Loucy (cell line): ENCODE results near the gene NTN1.
A peak's percentile ranks its signal among the peaks of the same experiment; 100 is the strongest.

Experiments used
- H2AFZ ChIP-seq: fragments of 200-600 bp; sonication (generic); 2 replicates; pipeline ENCODE4 v1.6.0; 2016; ENCODE audit warnings: antibody characterized with exemption, mild to moderate bottlenecking, low read length, moderate library complexity
- H3F3A ChIP-seq: fragments of 200-600 bp; 2 replicates; pipeline ENCODE4 v1.6.0; 2016; ENCODE audit warnings: antibody characterized with exemption, low read depth, mild to moderate bottlenecking
- H3K27me3 ChIP-seq: fragments of 200-600 bp; sonication (generic); 2 replicates; pipeline ENCODE4 v1.6.1; 2014; ENCODE audit warnings: low read length, mild to moderate bottlenecking; ENCODE audit not compliant: insufficient read depth, poor library complexity, severe bottlenecking
- H3K36me3 ChIP-seq: fragments of 200-600 bp; sonication (generic); 2 replicates; pipeline ENCODE4 v1.6.1; 2016; ENCODE audit warnings: low read length; ENCODE audit not compliant: insufficient read depth
- H3K4me1 ChIP-seq: fragments of 200-600 bp; sonication (generic); 2 replicates; pipeline ENCODE4 v1.5.1; 2014; ENCODE audit warnings: low read length, mild to moderate bottlenecking; ENCODE audit not compliant: insufficient read depth, poor library complexity, severe bottlenecking
- H3K4me2 ChIP-seq: fragments of 200-600 bp; sonication (generic); 2 replicates; pipeline ENCODE4 v1.6.0; 2014; ENCODE audit warnings: antibody characterized with exemption, low read length, low read depth, mild to moderate bottlenecking; ENCODE audit not compliant: poor library complexity, severe bottlenecking
- H3K4me3 ChIP-seq: fragments of 200-600 bp; sonication (generic); 2 replicates; pipeline ENCODE4 v1.5.1; 2014; ENCODE audit warnings: low read length, mild to moderate bottlenecking, mixed read lengths; ENCODE audit not compliant: poor library complexity, severe bottlenecking
- H3K79me2 ChIP-seq: fragments of 200-600 bp; sonication (generic); 2 replicates; pipeline ENCODE4 v1.6.1; 2014; ENCODE audit warnings: low read length; ENCODE audit not compliant: insufficient read depth
- H3K9ac ChIP-seq: fragments of 200-600 bp; sonication (generic); 2 replicates; pipeline ENCODE4 v1.6.0; 2014; ENCODE audit warnings: mild to moderate bottlenecking, low read depth, low read length, moderate library complexity; ENCODE audit not compliant: poor library complexity, severe bottlenecking
- H3K9me2 ChIP-seq: fragments of 200-600 bp; sonication (generic); replicated peaks from 2 replicates; pipeline ENCODE4 v1.6.1; 2016; ENCODE audit warnings: low read depth, low read length, mixed read lengths
- H3K9me3 ChIP-seq: fragments of 200-600 bp; sonication (generic); 2 replicates; pipeline ENCODE4 v1.6.1; 2014; ENCODE audit warnings: mild to moderate bottlenecking, antibody characterized with exemption, low read length, low read depth; ENCODE audit not compliant: insufficient read depth
- H4K20me1 ChIP-seq: fragments of 200-600 bp; sonication (generic); 2 replicates; pipeline ENCODE4 v1.6.0; 2014; ENCODE audit warnings: antibody characterized with exemption, low read length, mild to moderate bottlenecking; ENCODE audit not compliant: insufficient read depth, poor library complexity, severe bottlenecking
- CTCF ChIP-seq: fragments of 200-600 bp; sonication (generic); conservative IDR thresholded peaks from 2 replicates; pipeline ENCODE4 v1.5.1; 2014; ENCODE audit warnings: mild to moderate bottlenecking, antibody characterized with exemption, low read length
- EZH2phosphoT487 ChIP-seq: fragments of 200-600 bp; IDR thresholded peaks from 2 replicates; pipeline ENCODE4 v1.6.1; 2018; ENCODE audit warnings: antibody characterized with exemption, mild to moderate bottlenecking, moderate library complexity, borderline replicate concordance

The NTN1 gene

DNA sequence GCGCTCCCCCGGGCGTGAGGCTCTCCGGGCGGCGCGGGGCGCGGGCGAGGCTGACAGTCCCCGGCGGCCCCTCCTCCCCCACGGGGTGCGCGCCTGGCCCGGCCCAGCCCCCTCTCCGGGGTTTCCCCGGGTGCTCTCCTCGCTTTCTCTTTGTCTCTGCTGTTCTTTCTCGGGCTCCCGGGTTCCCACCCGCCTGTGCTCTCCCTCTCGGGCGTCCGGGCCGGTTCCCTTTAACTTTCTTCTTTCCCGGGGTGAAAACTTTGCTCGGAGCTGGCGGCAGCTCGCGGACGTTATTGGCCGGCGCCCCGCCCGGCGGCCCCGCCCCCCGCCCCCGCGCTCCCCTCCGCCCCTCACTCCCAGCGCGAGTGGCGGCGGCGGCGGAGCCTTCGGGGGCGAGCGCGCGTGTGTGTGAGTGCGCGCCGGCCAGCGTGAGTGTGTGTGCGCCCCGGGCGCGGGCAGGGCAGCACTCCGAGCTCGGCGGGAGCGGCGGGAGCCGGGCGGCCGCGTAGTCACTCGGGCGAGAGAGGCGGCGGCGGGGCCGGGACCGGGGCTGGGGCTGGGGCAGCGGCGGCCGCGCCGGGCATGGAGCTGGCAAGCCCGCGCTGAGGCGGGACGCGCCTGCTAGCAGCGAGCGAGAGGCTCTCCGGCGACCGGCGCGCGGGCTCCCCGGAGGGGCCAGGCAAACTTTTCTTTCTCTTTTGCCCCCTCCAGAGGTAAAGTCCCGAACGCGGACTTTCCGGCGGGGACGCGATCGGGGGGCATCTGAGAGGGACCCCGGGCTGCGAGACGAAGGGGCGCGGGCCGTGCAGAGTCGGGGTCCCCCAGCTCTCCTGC, at the start of gene NTN1:
NTN1 (plus strand) TSS at position 353 of the 834 bp plus-strand sequence. CDS start 864 bp downstream, outside the sequence.
- Histone ChIP-seq H3F3A (peaks cover 9% of the 10 kb centered on the region; the same call in 1 of the 2 replicates), H3K36me3 (no peaks in the 10 kb centered on the region), H3K9ac (peak within 1 kb of the TSS; percentile 87), H3K9me3 (no peaks in the 10 kb centered on the region), H2AFZ (peak within 1 kb of the TSS; percentile 86), H3K4me1 (peaks cover 41% of the 10 kb centered on the region), H3K4me3 (peak within 1 kb of the TSS; percentile 87), H4K20me1 (no peaks in the 10 kb centered on the region), H3K4me2 (peak within 1 kb of the TSS; percentile 88), H3K9me2 (no peaks in the 10 kb centered on the region), H3K79me2 (no peaks in the 10 kb centered on the region; the same call in 1 of the 2 replicates), H3K27me3 (no peaks in the 10 kb centered on the region)
- no peak for TF ChIP-seq CTCF
- TF ChIP-seq EZH2phosphoT487, result no peak

DNA sequence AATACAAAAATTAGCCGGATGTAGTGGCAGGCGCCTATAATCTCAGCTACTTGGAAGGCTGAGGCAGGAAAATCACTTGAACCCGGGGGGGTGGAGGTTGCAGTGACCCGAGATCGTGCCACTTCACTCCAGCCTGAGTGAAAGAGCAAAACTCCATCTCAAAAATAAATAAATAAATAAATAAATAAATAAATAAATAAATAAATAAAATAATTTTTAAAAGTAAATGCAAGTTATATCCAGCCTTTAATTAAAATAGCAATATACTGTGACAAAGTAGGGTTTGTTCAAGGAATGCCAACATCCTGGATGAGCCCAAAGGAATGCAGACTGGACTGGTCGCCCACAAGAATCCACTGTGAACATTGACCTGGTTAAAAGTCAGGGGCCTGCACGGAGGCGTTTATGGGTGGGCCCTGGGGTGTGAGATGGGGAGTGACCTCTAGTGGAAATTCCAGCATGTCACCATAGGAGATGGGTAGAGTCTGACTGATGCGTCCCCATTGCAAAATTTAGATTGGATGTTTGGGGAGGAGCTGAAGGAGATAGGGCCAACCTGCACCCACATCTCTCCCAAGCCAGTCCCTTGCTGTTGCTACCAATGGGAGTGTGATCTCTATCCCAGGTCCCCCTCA, 46.1 kb upstream of the NTN1 start:
- Histone ChIP-seq H3K9me2 (no peaks in the 10 kb centered on the region), H2AFZ (no peak overlapping the region), H3K4me3 (no peak overlapping the region), H3K79me2 (no peaks in the 10 kb centered on the region), H3K9me3 (no peaks in the 10 kb centered on the region), H3K9ac (no peak overlapping the region), H3K4me1 (no peaks in the 10 kb centered on the region), H3K27me3 (no peaks in the 10 kb centered on the region), H3K4me2 (no peak overlapping the region), H4K20me1 (no peaks in the 10 kb centered on the region), H3F3A (no peaks in the 10 kb centered on the region), H3K36me3 (no peaks in the 10 kb centered on the region)
- TF ChIP-seq EZH2phosphoT487, result no peak
- TF ChIP-seq CTCF, result peak; percentile 43

- no peak overlapping the region for H3K9ac ChIP-seq
- no peak for TF ChIP-seq EZH2phosphoT487
- TF ChIP-seq CTCF, result no peak
These were observed 44.7 kb upstream of the NTN1 start for GRCh38 chr17:8976638-8977037.

More at GRCh38 chr17:8976638-8977037, 44.7 kb upstream of the NTN1 start:
- Histone ChIP-seq H2AFZ (no peak overlapping the region), H3K4me2 (no peak overlapping the region), H3K36me3 (no peaks in the 10 kb centered on the region), H3K9me2 (no peaks in the 10 kb centered on the region), H3K9me3 (no peaks in the 10 kb centered on the region), H3K79me2 (no peaks in the 10 kb centered on the region), H3K4me1 (no peaks in the 10 kb centered on the region), H3K4me3 (no peak overlapping the region), H3F3A (no peaks in the 10 kb centered on the region), H4K20me1 (no peaks in the 10 kb centered on the region), H3K27me3 (no peaks in the 10 kb centered on the region)
